ENCODE results near the gene PSMG2. TPM values are rescaled to one million over a fixed set of nuclear protein-coding genes. Genes with fewer than 3 reads are reported as not detected.
A peak's percentile ranks its signal among the peaks of the same experiment; 100 is the strongest.

Gene PSMG2
- total RNA-seq: 94.5 and 114 TPM in 2 replicates

DNA sequence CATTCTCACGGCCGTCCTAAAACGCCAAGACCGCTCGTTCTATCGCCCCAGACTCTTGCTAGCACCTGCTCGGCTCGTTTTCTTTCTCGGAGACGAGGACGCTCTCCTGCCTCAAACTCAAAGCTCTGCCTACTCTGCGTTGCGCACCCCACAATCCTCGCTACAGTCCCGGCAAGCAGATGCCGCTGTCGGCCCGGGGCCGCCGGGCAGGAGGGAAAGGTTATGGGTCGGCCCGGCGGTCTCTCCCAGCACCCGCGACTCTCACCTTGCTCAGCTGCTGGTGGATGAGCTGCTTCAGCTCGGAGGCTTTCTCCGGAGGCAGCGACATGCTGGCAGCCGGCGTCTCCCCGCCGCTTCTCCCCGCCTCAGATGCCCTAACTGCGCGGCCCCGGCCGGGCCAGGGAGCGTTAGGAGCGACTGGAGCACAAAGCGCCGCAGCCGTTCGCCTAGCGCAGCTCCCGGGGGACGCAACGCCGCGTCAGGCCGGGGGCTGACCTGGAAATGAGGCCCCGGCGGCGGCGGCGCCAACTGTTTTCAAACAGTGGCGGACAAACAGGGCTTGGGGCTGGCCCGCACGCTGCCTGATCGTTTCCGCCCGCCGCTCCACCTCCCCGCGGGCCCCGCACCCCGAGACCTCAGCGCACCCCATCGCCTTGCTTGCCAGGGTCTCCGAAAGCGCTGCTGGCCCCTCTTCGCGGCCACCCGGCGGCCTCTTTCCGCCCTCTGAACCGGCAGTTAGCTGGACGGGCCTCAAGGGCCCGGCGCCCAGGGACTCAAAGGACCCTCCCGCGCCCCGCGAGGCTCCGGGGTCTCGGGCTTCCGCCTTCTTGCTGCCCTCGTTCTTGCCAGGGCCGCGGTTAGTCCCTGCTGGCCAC, at the start of gene PSMG2, which contains the start of gene CEP76:
Gene PSMG2, plus strand, starts transcription at position 822 of the 875 bp plus-strand sequence. CDS start 66 bp downstream, outside the sequence.
Gene CEP76, minus strand, starts transcription at position 503 of the 875 bp plus-strand sequence. Its CDS starts 175 bp downstream, at position 328.
- peak within 1 kb of the TSS; percentile 91 for H3K4me2 ChIP-seq (ENCODE audit: insufficient read depth, low read length)
- H3K36me3 ChIP-seq (ENCODE audit: insufficient read depth, low read length): peaks cover 23% of the 10 kb centered on the region
- peak within 1 kb of the TSS; percentile 97 for H3K4me3 ChIP-seq (ENCODE audit: insufficient read depth, low read length)
- no peaks in the 10 kb centered on the region for H3K9me3 ChIP-seq (ENCODE audit: low read depth, low read length)
- peaks cover 62% of the 10 kb centered on the region for H3K79me2 ChIP-seq (ENCODE audit: insufficient read depth, low read length)
- H4K20me1 ChIP-seq (ENCODE audit: insufficient read depth, low read length): peaks cover 13% of the 10 kb centered on the region
- no peak for TF ChIP-seq CTCF (IDR thresholded peaks at IDR 0.05; ENCODE audit: extremely low read depth, low read depth, low read length)
- H3K27ac ChIP-seq (ENCODE audit: low read depth, low read length): peak within 1 kb of the TSS; percentile 97
- no peaks in the 10 kb centered on the region for H3K27me3 ChIP-seq (ENCODE audit: insufficient read depth, low read length)
- DNase-seq (ENCODE audit: insufficient read length, low spot score, missing footprints): peak; percentile 97
- H3K4me1 ChIP-seq (ENCODE audit: insufficient read depth, low read length): peaks cover 18% of the 10 kb centered on the region
- H2AFZ ChIP-seq (ENCODE audit: low read length): peak within 1 kb of the TSS; percentile 96

- DNase-seq (ENCODE audit: insufficient read length, low spot score, missing footprints): no peak
- peaks cover 70% of the 10 kb centered on the region for H3K79me2 ChIP-seq (ENCODE audit: insufficient read depth, low read length)
- H4K20me1 ChIP-seq (ENCODE audit: insufficient read depth, low read length): peaks cover 16% of the 10 kb centered on the region
- no peak overlapping the region for H3K27ac ChIP-seq (ENCODE audit: low read depth, low read length)
- no peak overlapping the region for H2AFZ ChIP-seq (ENCODE audit: low read length)
- no peak for TF ChIP-seq CTCF (IDR thresholded peaks at IDR 0.05; ENCODE audit: extremely low read depth, low read depth, low read length)
- no peak overlapping the region for H3K4me3 ChIP-seq (ENCODE audit: insufficient read depth, low read length)
- no peaks in the 10 kb centered on the region for H3K27me3 ChIP-seq (ENCODE audit: insufficient read depth, low read length)
- no peaks in the 10 kb centered on the region for H3K9me3 ChIP-seq (ENCODE audit: low read depth, low read length)
- H3K4me2 ChIP-seq (ENCODE audit: insufficient read depth, low read length): no peak overlapping the region
- H3K4me1 ChIP-seq (ENCODE audit: insufficient read depth, low read length): peaks cover 22% of the 10 kb centered on the region
- no peaks in the 10 kb centered on the region for H3K36me3 ChIP-seq (ENCODE audit: insufficient read depth, low read length)
Observed at GRCh38 chr18:12654971-12655370, 47.9 kb upstream of the PSMG2 start.

- H3K4me3 ChIP-seq (ENCODE audit: insufficient read depth, low read length): peak overlapping the region; percentile 93
- peaks cover 13% of the 10 kb centered on the region for H4K20me1 ChIP-seq (ENCODE audit: insufficient read depth, low read length)
- H3K79me2 ChIP-seq (ENCODE audit: insufficient read depth, low read length): peaks cover 55% of the 10 kb centered on the region
- H3K27me3 ChIP-seq (ENCODE audit: insufficient read depth, low read length): no peaks in the 10 kb centered on the region
- no peaks in the 10 kb centered on the region for H3K9me3 ChIP-seq (ENCODE audit: low read depth, low read length)
- peaks cover 22% of the 10 kb centered on the region for H3K4me1 ChIP-seq (ENCODE audit: insufficient read depth, low read length)
- peak overlapping the region; percentile 97 for H3K27ac ChIP-seq (ENCODE audit: low read depth, low read length)
- H3K36me3 ChIP-seq (ENCODE audit: insufficient read depth, low read length): no peaks in the 10 kb centered on the region
- H2AFZ ChIP-seq (ENCODE audit: low read length): peak overlapping the region; percentile 85
- peak; percentile 93 for DNase-seq (ENCODE audit: insufficient read length, low spot score, missing footprints)
- H3K4me2 ChIP-seq (ENCODE audit: insufficient read depth, low read length): peak overlapping the region; percentile 91
- TF ChIP-seq CTCF (IDR thresholded peaks at IDR 0.05; ENCODE audit: extremely low read depth, low read depth, low read length): no peak
Observed at GRCh38 chr18:12656605-12656937, 46.3 kb upstream of the PSMG2 start.
